ENCODE data around the gene ATAD1. TPM values are rescaled to one million over a fixed set of nuclear protein-coding genes. Genes with fewer than 3 reads are reported as not detected.

Gene ATAD1
- total and polyA plus RNA-seq, 5 donors from 2014 or later: 31.5 to 50.1 (median 33.9) TPM

DNA sequence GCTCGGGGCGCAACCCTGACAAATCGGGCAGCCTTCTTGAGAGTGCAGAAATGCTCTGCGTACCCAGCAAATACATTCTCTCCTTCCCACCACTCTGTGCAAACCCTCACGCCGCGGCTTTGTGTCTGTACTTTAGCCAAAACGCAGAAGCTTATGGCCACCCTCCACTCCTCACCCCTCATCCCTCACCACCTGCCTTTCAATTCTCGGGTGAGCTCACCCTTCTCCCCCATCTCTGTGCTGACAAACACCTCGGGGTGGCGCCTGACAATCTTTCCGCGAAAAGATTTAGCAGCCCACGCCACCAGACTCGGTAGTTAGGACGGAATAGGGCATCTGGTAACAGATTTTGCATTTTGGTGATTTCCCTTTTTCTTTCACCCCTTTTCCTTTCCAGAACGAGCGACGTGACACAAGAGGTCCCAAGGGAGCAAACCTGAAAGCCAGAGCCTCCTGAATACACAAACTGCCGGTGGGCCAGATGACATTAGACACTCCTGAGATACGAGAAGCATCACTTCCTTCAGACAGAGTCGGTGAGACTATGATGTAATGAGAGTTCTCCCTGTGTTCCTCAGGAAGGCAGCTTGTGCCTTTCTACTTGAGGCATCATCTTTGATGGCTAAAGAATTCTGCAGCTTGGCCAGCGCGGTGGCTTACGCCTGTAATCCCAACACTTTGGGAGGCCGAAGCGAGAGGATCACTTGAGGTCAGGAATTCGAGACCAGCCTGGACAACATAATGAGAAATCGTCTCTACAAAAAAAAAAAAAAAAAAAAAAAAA is 671 bp upstream of the ATAD1 start:
- H3K27ac ChIP-seq (ENCODE audit: insufficient read depth, low read length, poor library complexity, severe bottlenecking): peak overlapping the region; percentile 91
- no peaks in the 10 kb centered on the region for H3K27me3 ChIP-seq (ENCODE audit: control insufficient read depth, insufficient read depth, low read length)
- H3K9me3 ChIP-seq (ENCODE audit: control insufficient read depth in 2 of 2, low read length in 2 of 2): no peaks in the 10 kb centered on the region
- H3K36me3 ChIP-seq (ENCODE audit: control insufficient read depth, insufficient read depth, low read length): peaks cover 2% of the 10 kb centered on the region
- Mint-ChIP-seq H3K4me3 (peak overlapping the region; percentile 92 to 96 (median 94)), H3K36me3 (peaks cover 4% of the 10 kb centered on the region), H3K4me1 (peaks cover 28 to 51% (median 37%) of the 10 kb centered on the region in 4 donors), H3K9me3 (no peaks in the 10 kb centered on the region), H3K27ac (peak overlapping the region; percentile 95 to 99 (median 99)), H3K27me3 (peaks cover 4% of the 10 kb centered on the region)
- ATAC-seq (ENCODE audit: low read depth in 2 of 2) (peak; percentile 62 to 65), DNase-seq (peak in 2 of 3 donors; percentile 22 to 79)
- H3K4me3 ChIP-seq (ENCODE audit: low read depth, low read length): peak overlapping the region; percentile 86
- peaks cover 42% of the 10 kb centered on the region for H3K4me1 ChIP-seq (ENCODE audit: control insufficient read depth, insufficient read depth, low read length, poor library complexity, severe bottlenecking)

DNA sequence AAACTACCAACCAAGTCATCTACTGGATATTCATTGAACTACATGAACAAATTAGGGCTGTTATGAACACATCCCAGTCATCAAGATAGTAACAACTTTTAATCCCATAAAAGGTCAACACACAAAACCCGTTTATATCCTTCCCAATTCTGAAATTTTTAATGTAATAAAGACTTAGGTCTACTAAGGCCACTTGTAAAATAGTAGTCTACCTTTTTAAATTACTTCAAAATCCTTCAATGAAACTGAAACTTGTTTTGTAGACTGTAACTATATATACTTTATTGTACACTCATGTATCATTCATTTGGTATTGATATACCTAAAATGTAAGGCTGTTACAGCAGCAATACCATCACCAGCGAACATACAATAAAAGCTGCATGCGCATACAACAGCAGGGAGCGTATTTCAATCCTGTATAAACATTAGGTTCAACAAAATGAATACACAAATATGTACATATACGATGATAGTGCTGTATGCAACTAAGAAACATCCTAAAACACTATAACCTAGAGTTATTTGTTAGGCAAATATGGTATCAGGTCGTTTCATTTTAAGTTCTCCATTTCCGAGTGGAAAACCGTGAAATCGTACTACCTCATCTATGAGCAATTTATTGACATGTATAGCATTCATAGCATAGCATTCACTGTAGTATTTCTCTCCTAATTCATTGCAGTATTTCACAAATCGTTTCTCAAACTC is 973 bp downstream of the ATAD1 start:
- Histone ChIP-seq H3K36me3 (ENCODE audit: control insufficient read depth, insufficient read depth, low read length) (peaks cover 9% of the 10 kb centered on the region), H3K4me1 (ENCODE audit: control insufficient read depth, insufficient read depth, low read length, poor library complexity, severe bottlenecking) (peaks cover 42% of the 10 kb centered on the region), H3K9me3 (ENCODE audit: control insufficient read depth in 2 of 2, low read length in 2 of 2) (no peaks in the 10 kb centered on the region), H3K27me3 (ENCODE audit: control insufficient read depth, insufficient read depth, low read length) (no peaks in the 10 kb centered on the region), H3K4me3 (ENCODE audit: low read depth, low read length) (peak overlapping the region; percentile 86), H3K27ac (ENCODE audit: insufficient read depth, low read length, poor library complexity, severe bottlenecking) (peak overlapping the region; percentile 91)
- Mint-ChIP-seq H3K4me1 (peaks cover 29 to 56% (median 42%) of the 10 kb centered on the region in 4 donors), H3K4me3 (peak overlapping the region; percentile 92 to 96 (median 94)), H3K27me3 (peaks cover 4% of the 10 kb centered on the region), H3K36me3 (peaks cover 5% of the 10 kb centered on the region), H3K9me3 (no peaks in the 10 kb centered on the region), H3K27ac (peak overlapping the region; percentile 95 to 99 (median 99))
- ATAC-seq (ENCODE audit: low read depth in 2 of 2) (no peak), DNase-seq (peak in 1 of 3 donors; percentile 17)

DNA sequence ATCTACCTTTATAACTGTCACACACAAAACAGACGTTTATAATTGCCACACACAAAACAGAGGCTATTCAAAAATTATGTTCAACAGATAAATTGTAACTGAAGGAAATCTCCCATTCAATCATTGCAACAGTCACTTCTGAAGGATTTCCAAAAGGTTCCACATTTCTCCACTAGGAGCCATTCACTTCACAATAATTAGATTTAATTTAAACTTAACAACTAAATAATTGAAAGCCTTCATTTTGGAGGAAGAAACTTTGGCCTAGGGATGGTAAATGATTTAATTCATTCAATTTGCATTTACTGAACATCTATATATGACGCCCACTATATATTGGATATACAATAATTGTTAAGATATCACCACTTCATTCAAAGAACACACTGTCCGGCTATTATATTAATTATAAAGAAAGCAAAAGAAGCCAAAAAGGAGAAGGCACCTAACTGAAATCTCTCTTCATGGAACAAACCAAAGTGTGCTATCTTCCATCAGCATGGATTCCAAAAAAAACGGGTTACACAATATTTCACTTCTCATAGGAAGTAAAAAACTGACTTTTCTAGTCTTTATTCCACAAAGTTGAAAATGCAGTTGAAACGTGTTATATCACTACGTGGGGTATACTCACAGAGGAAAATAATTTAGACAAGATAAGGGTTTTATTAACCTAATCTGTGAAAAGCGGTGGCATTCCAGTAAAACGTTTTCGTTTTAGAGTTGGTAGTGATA is 1.7 kb downstream of the ATAD1 start:
- peaks cover 12% of the 10 kb centered on the region for H3K36me3 Mint-ChIP-seq
- Histone ChIP-seq H3K4me1 (ENCODE audit: control insufficient read depth, insufficient read depth, low read length, poor library complexity, severe bottlenecking) (peaks cover 42% of the 10 kb centered on the region), H3K4me3 (ENCODE audit: low read depth, low read length) (peak overlapping the region; percentile 86), H3K27ac (ENCODE audit: insufficient read depth, low read length, poor library complexity, severe bottlenecking) (peak overlapping the region; percentile 91), H3K36me3 (ENCODE audit: control insufficient read depth, insufficient read depth, low read length) (peaks cover 16% of the 10 kb centered on the region), H3K9me3 (ENCODE audit: control insufficient read depth in 2 of 2, low read length in 2 of 2) (no peaks in the 10 kb centered on the region), H3K27me3 (ENCODE audit: control insufficient read depth, insufficient read depth, low read length) (no peaks in the 10 kb centered on the region)
- ATAC-seq (ENCODE audit: low read depth in 2 of 2) (no peak), DNase-seq (no peak)
- H3K27ac Mint-ChIP-seq: peak overlapping the region in 1 of 3 donors; percentile 99
- H3K9me3 Mint-ChIP-seq: no peaks in the 10 kb centered on the region
- H3K4me3 Mint-ChIP-seq: peak overlapping the region; percentile 92 to 96 (median 94)
- peaks cover 33 to 63% (median 48%) of the 10 kb centered on the region in 4 donors for H3K4me1 Mint-ChIP-seq
- H3K27me3 Mint-ChIP-seq: peaks cover 4% of the 10 kb centered on the region

DNA sequence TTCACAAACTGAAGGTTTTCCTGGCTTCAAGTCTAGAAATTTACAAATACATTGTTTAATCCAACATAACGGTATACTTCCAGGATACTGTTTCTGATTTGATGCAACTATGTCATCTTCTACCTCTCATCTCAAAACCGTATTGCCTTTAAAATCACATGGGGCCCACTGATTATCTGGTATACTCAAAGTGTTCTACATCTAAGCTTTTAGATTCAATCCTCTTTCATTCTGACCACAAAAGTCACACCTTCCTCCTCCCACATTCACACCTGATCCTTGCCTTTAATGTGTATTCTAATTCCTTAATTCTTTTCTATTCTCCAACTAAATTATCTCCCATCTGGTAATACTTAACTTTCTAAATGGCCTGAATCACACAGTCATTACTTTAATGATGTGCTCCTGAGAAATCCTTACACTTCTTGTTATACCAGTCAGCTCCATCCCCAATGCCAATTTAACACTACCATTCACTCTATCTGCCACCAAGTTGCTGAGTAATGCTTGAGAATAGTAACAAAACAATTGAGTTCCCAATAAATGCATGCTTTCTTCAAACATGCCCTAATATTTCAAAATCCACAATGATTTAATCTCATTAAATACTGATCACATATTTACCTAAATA is 13.0 kb downstream of the ATAD1 start:
- Histone ChIP-seq H3K27ac (ENCODE audit: insufficient read depth, low read length, poor library complexity, severe bottlenecking) (no peak overlapping the region), H3K9me3 (ENCODE audit: control insufficient read depth in 2 of 2, low read length in 2 of 2) (peaks cover 0 to 5% of the 10 kb centered on the region in 2 experiments), H3K4me1 (ENCODE audit: control insufficient read depth, insufficient read depth, low read length, poor library complexity, severe bottlenecking) (peaks cover 4% of the 10 kb centered on the region), H3K4me3 (ENCODE audit: low read depth, low read length) (no peak overlapping the region), H3K27me3 (ENCODE audit: control insufficient read depth, insufficient read depth, low read length) (no peaks in the 10 kb centered on the region), H3K36me3 (ENCODE audit: control insufficient read depth, insufficient read depth, low read length) (peaks cover 39% of the 10 kb centered on the region)
- DNase-seq (no peak), ATAC-seq (ENCODE audit: low read depth in 2 of 2) (no peak)
- Mint-ChIP-seq H3K27me3 (no peaks in the 10 kb centered on the region), H3K9me3 (peaks cover 6 to 18% (median 7%) of the 10 kb centered on the region in 7 donors), H3K36me3 (peaks cover 67% of the 10 kb centered on the region), H3K4me1 (peaks cover 40 to 51% (median 45%) of the 10 kb centered on the region in 4 donors), H3K27ac (peak overlapping the region in 2 of 3 donors; percentile 28 to 29), H3K4me3 (no peak overlapping the region)

DNA sequence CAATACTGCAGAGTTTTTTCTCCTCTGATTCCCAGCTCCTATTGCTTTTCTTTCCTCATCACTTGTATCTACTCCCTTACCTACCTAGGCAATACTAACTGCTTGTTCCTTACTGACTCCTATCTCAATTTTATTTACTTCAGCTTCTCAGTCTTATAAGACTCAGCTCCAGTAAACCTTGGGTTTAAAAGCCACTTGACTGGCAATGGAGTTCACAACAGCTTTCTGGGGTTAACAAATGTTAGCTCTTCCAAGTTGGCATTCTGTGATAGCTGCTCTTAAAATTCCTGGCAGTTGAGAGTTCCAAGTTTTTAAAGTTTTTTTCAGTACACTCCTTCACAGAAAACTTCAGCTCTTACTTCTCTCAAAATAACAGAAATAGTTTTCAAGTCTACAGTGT is 14.2 kb downstream of the ATAD1 start:
- H3K9me3 ChIP-seq (ENCODE audit: control insufficient read depth in 2 of 2, low read length in 2 of 2): peaks cover 0 to 5% of the 10 kb centered on the region in 2 experiments
- Mint-ChIP-seq H3K27me3 (no peaks in the 10 kb centered on the region), H3K9me3 (peaks cover 6 to 18% (median 6%) of the 10 kb centered on the region in 7 donors), H3K4me1 (peaks cover 39 to 49% (median 45%) of the 10 kb centered on the region in 4 donors), H3K4me3 (no peak overlapping the region), H3K27ac (no peak overlapping the region), H3K36me3 (peaks cover 68% of the 10 kb centered on the region)
- no peak overlapping the region for H3K27ac ChIP-seq (ENCODE audit: insufficient read depth, low read length, poor library complexity, severe bottlenecking)
- DNase-seq (no peak), ATAC-seq (ENCODE audit: low read depth in 2 of 2) (no peak)
- no peaks in the 10 kb centered on the region for H3K27me3 ChIP-seq (ENCODE audit: control insufficient read depth, insufficient read depth, low read length)
- H3K4me3 ChIP-seq (ENCODE audit: low read depth, low read length): no peak overlapping the region
- peaks cover 7% of the 10 kb centered on the region for H3K4me1 ChIP-seq (ENCODE audit: control insufficient read depth, insufficient read depth, low read length, poor library complexity, severe bottlenecking)
- H3K36me3 ChIP-seq (ENCODE audit: control insufficient read depth, insufficient read depth, low read length): peaks cover 34% of the 10 kb centered on the region

DNA sequence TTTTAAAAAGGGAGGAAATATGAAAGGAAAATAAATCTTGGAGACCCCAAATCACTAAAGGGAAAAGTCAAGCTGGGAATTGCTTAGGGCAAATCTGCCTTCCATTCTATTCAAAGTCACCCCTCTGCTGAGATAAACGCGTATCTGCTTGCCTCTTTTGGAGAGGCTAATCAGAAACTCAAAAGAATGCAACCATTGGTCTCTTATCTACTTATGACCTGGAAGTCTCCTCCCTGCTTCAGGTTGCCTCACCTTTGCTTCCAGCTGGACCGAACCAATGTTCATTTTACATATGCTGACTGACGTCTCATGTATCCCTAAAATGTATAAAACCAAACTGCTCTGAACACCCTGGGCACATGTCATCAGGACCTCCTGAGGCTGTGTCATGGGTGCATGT is 14.7 kb downstream of the ATAD1 start:
- H3K27ac Mint-ChIP-seq: peak overlapping the region in 1 of 3 donors; percentile 12
- Histone ChIP-seq H3K9me3 (ENCODE audit: control insufficient read depth in 2 of 2, low read length in 2 of 2) (peaks cover 0 to 5% of the 10 kb centered on the region in 2 experiments), H3K4me1 (ENCODE audit: control insufficient read depth, insufficient read depth, low read length, poor library complexity, severe bottlenecking) (peaks cover 7% of the 10 kb centered on the region), H3K4me3 (ENCODE audit: low read depth, low read length) (no peak overlapping the region), H3K27me3 (ENCODE audit: control insufficient read depth, insufficient read depth, low read length) (no peaks in the 10 kb centered on the region), H3K27ac (ENCODE audit: insufficient read depth, low read length, poor library complexity, severe bottlenecking) (no peak overlapping the region), H3K36me3 (ENCODE audit: control insufficient read depth, insufficient read depth, low read length) (peaks cover 33% of the 10 kb centered on the region)
- H3K4me1 Mint-ChIP-seq: peaks cover 42 to 48% (median 45%) of the 10 kb centered on the region in 4 donors
- no peak overlapping the region for H3K4me3 Mint-ChIP-seq
- no peaks in the 10 kb centered on the region for H3K27me3 Mint-ChIP-seq
- ATAC-seq (ENCODE audit: low read depth in 2 of 2) (no peak), DNase-seq (no peak)
- H3K9me3 Mint-ChIP-seq: peaks cover 6 to 18% (median 6%) of the 10 kb centered on the region in 7 donors
- peaks cover 68% of the 10 kb centered on the region for H3K36me3 Mint-ChIP-seq
